ENCODE measurements around the gene ABI3. TPM values are rescaled to one million over a fixed set of nuclear protein-coding genes. Genes with fewer than 3 reads are reported as not detected.

ABI3 gene
- total and polyA plus RNA-seq, 7 donors: 1.1 to 3.8 (median 2.5) TPM

DNA sequence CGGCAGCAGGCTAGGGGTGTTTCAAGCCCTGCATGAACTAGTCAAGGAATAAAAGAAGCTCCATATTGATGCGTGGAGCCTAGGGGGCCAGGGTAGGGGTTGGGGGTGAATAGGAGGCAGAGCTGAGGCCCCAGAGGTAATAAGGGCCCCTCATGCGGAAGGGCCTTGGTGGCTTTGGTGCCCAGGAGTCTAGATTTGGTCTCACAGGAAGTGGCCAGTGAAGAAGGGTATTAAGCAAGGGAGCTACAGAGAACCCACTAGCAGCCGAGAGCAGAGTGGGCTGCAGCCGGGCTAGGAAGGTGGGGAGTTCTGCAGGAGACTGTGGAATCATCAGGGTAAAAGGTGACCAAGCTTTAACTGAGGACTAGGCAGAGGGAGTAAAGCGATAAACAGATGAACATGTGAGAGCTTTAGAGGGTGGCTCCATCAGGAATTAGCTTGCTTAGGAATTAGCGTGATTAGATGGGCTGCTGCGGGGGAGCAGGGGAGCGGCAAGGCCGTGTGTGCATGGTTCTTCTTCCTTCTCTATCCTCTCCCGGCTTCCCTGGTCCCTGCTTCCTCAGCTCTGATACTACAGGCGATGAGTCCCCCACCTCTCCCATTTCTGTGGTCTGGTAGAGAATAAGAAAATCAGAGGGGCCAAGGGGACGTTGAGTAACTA, 10.0 kb upstream of the ABI3 start:
- Histone ChIP-seq H3K27me3 (ENCODE audit: insufficient read depth in 3 of 3, low read length in 2 of 3) (no peaks in the 10 kb centered on the region), H3K36me3 (ENCODE audit: insufficient read depth in 1 of 2, low read depth in 1 of 2) (no peaks in the 10 kb centered on the region), H3K4me1 (no peaks in the 10 kb centered on the region), H3K9me3 (no peaks in the 10 kb centered on the region), H3K4me3 (no peak overlapping the region), H3K27ac (no peak overlapping the region)
- DNase-seq (no peak), ATAC-seq (no peak)
- 86 to 91% (median 87%) methylated on average over 13 of the region's 13 CpGs for WGBS, 3 donors
- intact Hi-C loops (cut with DNase I): no loop called here
- TF ChIP-seq, protein P1, sequence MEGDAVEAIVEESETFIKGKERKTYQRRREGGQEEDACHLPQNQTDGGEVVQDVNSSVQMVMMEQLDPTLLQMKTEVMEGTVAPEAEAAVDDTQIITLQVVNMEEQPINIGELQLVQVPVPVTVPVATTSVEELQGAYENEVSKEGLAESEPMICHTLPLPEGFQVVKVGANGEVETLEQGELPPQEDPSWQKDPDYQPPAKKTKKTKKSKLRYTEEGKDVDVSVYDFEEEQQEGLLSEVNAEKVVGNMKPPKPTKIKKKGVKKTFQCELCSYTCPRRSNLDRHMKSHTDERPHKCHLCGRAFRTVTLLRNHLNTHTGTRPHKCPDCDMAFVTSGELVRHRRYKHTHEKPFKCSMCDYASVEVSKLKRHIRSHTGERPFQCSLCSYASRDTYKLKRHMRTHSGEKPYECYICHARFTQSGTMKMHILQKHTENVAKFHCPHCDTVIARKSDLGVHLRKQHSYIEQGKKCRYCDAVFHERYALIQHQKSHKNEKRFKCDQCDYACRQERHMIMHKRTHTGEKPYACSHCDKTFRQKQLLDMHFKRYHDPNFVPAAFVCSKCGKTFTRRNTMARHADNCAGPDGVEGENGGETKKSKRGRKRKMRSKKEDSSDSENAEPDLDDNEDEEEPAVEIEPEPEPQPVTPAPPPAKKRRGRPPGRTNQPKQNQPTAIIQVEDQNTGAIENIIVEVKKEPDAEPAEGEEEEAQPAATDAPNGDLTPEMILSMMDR (IDR thresholded peaks at IDR 0.05): no peak

DNA sequence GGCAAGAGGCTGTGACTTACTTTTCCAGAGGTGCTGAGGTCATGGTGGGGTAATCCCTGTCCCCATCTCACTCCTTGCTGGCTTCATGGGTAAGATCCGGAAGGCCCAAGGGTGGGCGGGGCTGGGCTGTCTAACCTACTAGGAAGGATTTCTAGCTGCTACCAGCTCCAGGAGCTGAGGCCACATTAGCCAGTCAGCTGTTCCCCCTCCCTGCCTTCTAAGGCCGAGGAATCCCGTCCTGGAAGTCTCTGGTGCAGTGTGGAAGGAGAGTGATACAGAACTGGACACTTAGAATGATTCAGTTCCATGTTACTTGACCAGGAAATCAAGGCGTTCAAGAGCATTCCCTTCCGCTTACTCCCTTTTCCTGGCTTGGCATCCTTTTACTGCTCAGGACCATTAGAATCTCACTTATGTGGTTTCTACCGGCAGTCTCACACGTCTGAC, 9.0 kb upstream of the ABI3 start:
- WGBS, 3 donors: 70 to 76% (median 76%) methylated on average over 8 of the region's 8 CpGs
- H3K9me3 ChIP-seq: no peaks in the 10 kb centered on the region
- H3K4me1 ChIP-seq: no peaks in the 10 kb centered on the region
- intact Hi-C loops (cut with DNase I): no loop called here
- peaks cover 0 to 1% (median 0%) of the 10 kb centered on the region in 3 donors for H3K27me3 ChIP-seq (ENCODE audit: insufficient read depth in 3 of 3, low read length in 2 of 3)
- no peak overlapping the region for H3K27ac ChIP-seq
- no peaks in the 10 kb centered on the region for H3K36me3 ChIP-seq (ENCODE audit: insufficient read depth in 1 of 2, low read depth in 1 of 2)
- H3K4me3 ChIP-seq: no peak overlapping the region
- ATAC-seq (no peak), DNase-seq (no peak)
- TF ChIP-seq, protein P1 (IDR thresholded peaks at IDR 0.05): no peak

DNA sequence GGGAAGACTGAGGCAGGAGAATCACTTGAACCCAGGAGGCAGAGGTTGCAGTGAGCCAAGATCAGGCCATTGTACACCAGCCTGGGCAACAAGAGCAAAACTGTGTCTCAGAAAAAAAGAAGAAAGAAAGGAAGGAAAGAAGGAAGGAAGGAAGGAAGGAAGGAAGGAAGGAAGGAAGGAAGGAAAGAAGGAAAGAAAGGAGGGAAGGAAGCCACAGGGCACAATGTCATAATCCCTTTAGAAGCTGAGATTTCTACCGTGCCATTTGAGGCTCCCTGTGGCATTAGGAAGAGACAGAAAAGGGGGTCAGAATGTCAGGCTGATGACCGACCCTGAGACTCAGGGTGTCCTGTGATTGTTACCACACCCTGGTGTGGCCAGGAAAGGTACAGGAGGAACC, 6.7 kb upstream of the ABI3 start:
- DNase-seq: no peak
- Histone ChIP-seq H3K27me3 (ENCODE audit: insufficient read depth in 3 of 3, low read length in 2 of 3) (peaks cover 0 to 3% (median 3%) of the 10 kb centered on the region in 3 donors), H3K27ac (no peak overlapping the region), H3K4me1 (no peaks in the 10 kb centered on the region), H3K36me3 (ENCODE audit: insufficient read depth in 1 of 2, low read depth in 1 of 2) (no peaks in the 10 kb centered on the region), H3K9me3 (no peaks in the 10 kb centered on the region), H3K4me3 (no peak overlapping the region)
- TF ChIP-seq, protein P1 (IDR thresholded peaks at IDR 0.05): no peak
- intact Hi-C loops (cut with DNase I): no loop called here
- WGBS, 3 donors: 65 to 68% (median 68%) methylated on average over 2 of the region's 2 CpGs
- no peak for ATAC-seq

DNA sequence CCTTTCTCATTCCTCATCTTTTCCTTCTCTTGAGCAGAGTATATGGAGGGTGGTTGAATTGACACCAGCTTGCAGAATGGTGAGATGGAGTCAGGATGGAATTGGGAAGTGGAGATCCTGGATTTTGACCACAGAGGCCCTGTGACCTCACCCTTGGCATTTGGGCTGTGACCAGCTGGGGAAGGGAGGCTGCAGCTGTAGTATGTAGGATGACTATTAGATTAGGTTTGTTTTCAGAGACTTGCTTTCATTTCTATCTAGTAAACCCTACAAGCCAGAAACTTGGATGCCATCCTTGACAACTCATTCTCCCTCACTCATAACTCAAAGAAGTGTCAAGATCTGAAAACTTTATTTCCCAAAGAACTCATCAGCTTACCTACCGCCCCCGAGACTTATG, 6.0 kb upstream of the ABI3 start:
- no peak overlapping the region for H3K4me3 ChIP-seq
- intact Hi-C loops (cut with DNase I): no loop called here

More for the DNA sequence above, 6.0 kb upstream of the ABI3 start:
- Histone ChIP-seq H3K9me3 (no peaks in the 10 kb centered on the region), H3K27ac (no peak overlapping the region), H3K27me3 (ENCODE audit: insufficient read depth in 3 of 3, low read length in 2 of 3) (peaks cover 0 to 10% (median 8%) of the 10 kb centered on the region in 3 donors), H3K36me3 (ENCODE audit: insufficient read depth in 1 of 2, low read depth in 1 of 2) (no peaks in the 10 kb centered on the region), H3K4me1 (no peaks in the 10 kb centered on the region)
- TF ChIP-seq, protein P1 (IDR thresholded peaks at IDR 0.05): no peak
- ATAC-seq: no peak
- 93 to 99% (median 97%) methylated on average over 2 of the region's 2 CpGs for WGBS, 3 donors
- no peak for DNase-seq
